OCI-M2 (cell line): ENCODE results near the gene NDFIP1.

ENCODE experiments used
- DNase-seq: peaks from one replicate; lab custom pipeline; 2025; ENCODE audit not compliant: unreplicated experiment; lab: John Stamatoyannopoulos, UW

Gene NDFIP1

GRCh38 chr5:142091012-142091411, 17.6 kb upstream of the NDFIP1 start:
- no peak for DNase-seq

- DNase-seq = no peak
Observed at GRCh38 chr5:142091922-142092321, 16.7 kb upstream of the NDFIP1 start.

- DNase-seq = no peak
Observed at GRCh38 chr5:142095035-142095434, 13.5 kb upstream of the NDFIP1 start.

GRCh38 chr5:142095651-142096330, 12.8 kb upstream of the NDFIP1 start:
- no peak for DNase-seq

GRCh38 chr5:142096382-142096781, 12.2 kb upstream of the NDFIP1 start:
- DNase-seq = no peak

GRCh38 chr5:142097681-142098080, 10.9 kb upstream of the NDFIP1 start:
- no peak for DNase-seq

- no peak for DNase-seq
Observed at GRCh38 chr5:142098275-142098674, 10.3 kb upstream of the NDFIP1 start.

GRCh38 chr5:142098931-142099330, 9.6 kb upstream of the NDFIP1 start:
- no peak for DNase-seq

GRCh38 chr5:142100307-142100706, 8.3 kb upstream of the NDFIP1 start:
- DNase-seq = no peak

GRCh38 chr5:142102980-142103740, 5.4 kb upstream of the NDFIP1 start:
- no peak for DNase-seq

GRCh38 chr5:142104491-142104890, 4.1 kb upstream of the NDFIP1 start:
- no peak for DNase-seq

- no peak for DNase-seq
Observed at GRCh38 chr5:142106061-142106460, 2.5 kb upstream of the NDFIP1 start.

- no peak for DNase-seq
Observed at GRCh38 chr5:142107036-142107735, 1.4 kb upstream of the NDFIP1 start.

GRCh38 chr5:142107736-142108431, 695 bp upstream of the NDFIP1 start:
- peak; percentile 35 for DNase-seq

GRCh38 chr5:142109331-142110045, 909 bp downstream of the NDFIP1 start:
- no peak for DNase-seq

GRCh38 chr5:142110046-142110531, 1.5 kb downstream of the NDFIP1 start:
- no peak for DNase-seq

GRCh38 chr5:142110988-142111687, 2.6 kb downstream of the NDFIP1 start:
- no peak for DNase-seq

- no peak for DNase-seq
Observed at GRCh38 chr5:142114687-142115086, 6.1 kb downstream of the NDFIP1 start.

GRCh38 chr5:142115937-142116614, 7.5 kb downstream of the NDFIP1 start:
- no peak for DNase-seq
